ENCODE results near the gene LCP1.
"Not testable (repeated sequence)": the region's sequence is repeated elsewhere in the genome, so short reads cannot be mapped to it uniquely, and the experiment has no call there.

The LCP1 gene

DNA sequence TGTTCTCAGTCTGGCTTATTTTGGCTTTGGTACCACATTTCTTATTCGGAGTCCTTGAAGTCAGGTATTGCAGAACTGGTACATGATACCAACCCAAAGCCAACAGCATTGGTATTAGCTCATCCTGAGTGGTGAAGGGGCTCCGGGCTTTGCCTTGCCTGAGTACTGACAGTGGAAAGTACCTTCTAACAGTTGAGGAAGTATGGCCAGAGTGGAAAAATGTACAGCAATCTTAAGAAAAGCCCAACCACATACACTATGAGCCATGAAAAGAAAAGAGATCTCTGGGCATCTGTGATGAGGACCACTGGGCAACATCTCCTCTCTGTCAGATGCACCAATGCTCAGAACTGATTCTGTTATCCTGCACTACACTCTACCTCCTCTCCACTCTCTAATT lies 8.3 kb downstream of the LCP1 start:
- no peak for DNase-seq (ENCODE audit: low spot score in 2 of 2)
- no peaks in the 10 kb centered on the region for H3K9me3 Mint-ChIP-seq
- H3K4me1 Mint-ChIP-seq, result peaks cover 76% of the 10 kb centered on the region
- H3K36me3 Mint-ChIP-seq, result peaks cover 37% of the 10 kb centered on the region
- peak overlapping the region; percentile 76 for H3K4me3 Mint-ChIP-seq
- peak; percentile 45 for ATAC-seq (ENCODE audit: low read depth)
- H3K27me3 Mint-ChIP-seq, result no peaks in the 10 kb centered on the region
- peak overlapping the region; percentile 86 for H3K27ac Mint-ChIP-seq

- H3K27me3 Mint-ChIP-seq, result no peaks in the 10 kb centered on the region
- peak; percentile 25 for ATAC-seq (ENCODE audit: low read depth)
- peaks cover 33% of the 10 kb centered on the region for H3K36me3 Mint-ChIP-seq
- no peak for DNase-seq (ENCODE audit: low spot score in 2 of 2)
- H3K4me1 Mint-ChIP-seq, result peaks cover 78% of the 10 kb centered on the region
- H3K4me3 Mint-ChIP-seq, result peak overlapping the region; percentile 80
- H3K27ac Mint-ChIP-seq, result peak overlapping the region; percentile 86
- no peaks in the 10 kb centered on the region for H3K9me3 Mint-ChIP-seq
Observed at GRCh38 chr13:46172531-46172991, 9.4 kb downstream of the LCP1 start.

DNA sequence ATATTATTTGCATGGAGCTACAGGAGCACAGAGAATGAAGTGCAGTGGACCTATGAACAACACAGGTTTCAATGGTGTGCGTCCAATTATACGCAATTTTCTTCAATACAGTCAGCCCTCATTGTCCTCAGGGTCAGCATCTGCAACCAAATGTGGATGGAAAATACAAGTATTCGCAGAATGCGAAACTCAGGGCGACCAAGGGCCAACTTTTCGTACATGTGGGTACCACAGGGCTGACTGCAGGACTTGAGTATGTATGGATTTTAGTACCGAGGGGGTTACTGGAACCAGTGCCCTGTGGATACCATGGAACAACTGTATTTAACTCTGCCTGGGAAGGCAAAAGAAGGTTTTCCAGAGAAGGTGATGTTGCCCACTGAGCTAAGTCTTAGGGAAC lies 10.2 kb downstream of the LCP1 start:
- DNase-seq (ENCODE audit: low spot score in 2 of 2) (no peak), ATAC-seq (ENCODE audit: low read depth) (no peak)
- no peaks in the 10 kb centered on the region for H3K27me3 Mint-ChIP-seq
- H3K27ac Mint-ChIP-seq, result peak overlapping the region; percentile 86
- peaks cover 31% of the 10 kb centered on the region for H3K36me3 Mint-ChIP-seq
- H3K4me3 Mint-ChIP-seq, result peak overlapping the region; percentile 80
- no peaks in the 10 kb centered on the region for H3K9me3 Mint-ChIP-seq
- H3K4me1 Mint-ChIP-seq, result peaks cover 78% of the 10 kb centered on the region

- Mint-ChIP-seq H3K4me3 (peak overlapping the region; percentile 80), H3K27me3 (no peaks in the 10 kb centered on the region), H3K4me1 (peaks cover 79% of the 10 kb centered on the region), H3K27ac (peak overlapping the region; percentile 86), H3K36me3 (peaks cover 29% of the 10 kb centered on the region), H3K9me3 (no peaks in the 10 kb centered on the region)
- no peak for DNase-seq (ENCODE audit: low spot score in 2 of 2)
- no peak for ATAC-seq (ENCODE audit: low read depth)
Observed at GRCh38 chr13:46171217-46171616, 10.8 kb downstream of the LCP1 start.

DNA sequence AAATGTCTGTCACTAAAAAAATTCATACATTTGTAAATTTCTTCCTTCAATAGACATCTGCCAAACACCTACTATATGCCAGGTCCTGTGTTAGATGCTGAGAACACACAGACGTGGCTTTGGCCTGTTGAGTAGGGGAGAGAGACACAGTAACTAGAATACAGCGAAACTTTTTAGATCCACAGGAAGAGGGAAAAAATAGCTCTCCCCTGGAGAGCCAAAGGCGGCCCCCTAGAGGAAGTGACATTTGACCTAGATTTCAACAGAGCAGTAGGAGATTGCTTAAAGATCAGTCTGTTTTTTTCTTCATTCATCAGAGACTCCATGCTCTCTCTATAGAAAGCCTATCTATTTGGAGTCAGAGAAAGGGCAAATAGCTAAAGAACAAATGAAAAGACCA lies 11.3 kb downstream of the LCP1 start:
- peak overlapping the region; percentile 86 for H3K27ac Mint-ChIP-seq
- H3K27me3 Mint-ChIP-seq, result no peaks in the 10 kb centered on the region
- H3K36me3 Mint-ChIP-seq, result peaks cover 27% of the 10 kb centered on the region
- peaks cover 79% of the 10 kb centered on the region for H3K4me1 Mint-ChIP-seq
- H3K9me3 Mint-ChIP-seq, result no peaks in the 10 kb centered on the region
- ATAC-seq (ENCODE audit: low read depth), result no peak
- DNase-seq (ENCODE audit: low spot score in 2 of 2), result no peak
- H3K4me3 Mint-ChIP-seq, result peak overlapping the region; percentile 69

DNA sequence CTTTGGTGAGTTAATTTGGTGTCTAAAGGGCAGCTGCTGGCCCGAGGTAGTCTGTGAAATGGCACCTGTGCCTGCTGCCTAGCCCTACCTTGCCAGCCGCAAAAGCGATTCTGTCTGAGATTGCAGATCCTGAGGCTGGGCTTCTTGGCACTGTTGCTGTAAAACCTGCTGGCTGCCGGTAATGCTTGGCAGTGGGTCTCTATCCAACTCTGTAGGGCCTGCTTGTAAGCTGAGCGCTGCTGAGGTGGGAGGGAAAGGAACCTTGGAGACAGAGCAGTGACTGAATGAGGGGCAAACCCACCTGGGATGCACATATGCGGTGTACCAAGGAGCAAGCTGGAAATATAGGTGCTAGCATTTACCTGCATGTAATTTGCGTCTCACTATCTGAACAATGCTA lies 11.7 kb downstream of the LCP1 start:
- peak overlapping the region; percentile 69 for H3K4me3 Mint-ChIP-seq
- ATAC-seq (ENCODE audit: low read depth) (no peak), DNase-seq (ENCODE audit: low spot score in 2 of 2) (no peak)
- H3K27ac Mint-ChIP-seq, result peak overlapping the region; percentile 86
- H3K4me1 Mint-ChIP-seq, result peaks cover 79% of the 10 kb centered on the region
- no peaks in the 10 kb centered on the region for H3K9me3 Mint-ChIP-seq
- peaks cover 30% of the 10 kb centered on the region for H3K36me3 Mint-ChIP-seq
- H3K27me3 Mint-ChIP-seq, result no peaks in the 10 kb centered on the region

- no peaks in the 10 kb centered on the region for H3K27me3 Mint-ChIP-seq
- H3K4me1 Mint-ChIP-seq, result peaks cover 75% of the 10 kb centered on the region
- no peak for ATAC-seq (ENCODE audit: low read depth)
- no peaks in the 10 kb centered on the region for H3K9me3 Mint-ChIP-seq
- DNase-seq (ENCODE audit: low spot score in 2 of 2), result no peak
- H3K36me3 Mint-ChIP-seq, result peaks cover 31% of the 10 kb centered on the region
- H3K4me3 Mint-ChIP-seq, result peak overlapping the region; percentile 69
- H3K27ac Mint-ChIP-seq, result peak overlapping the region; percentile 86
Observed at GRCh38 chr13:46169758-46170157, 12.2 kb downstream of the LCP1 start.

- ATAC-seq (ENCODE audit: low read depth), result no peak
- Mint-ChIP-seq H3K27me3 (no peaks in the 10 kb centered on the region), H3K9me3 (no peaks in the 10 kb centered on the region), H3K27ac (peak overlapping the region; percentile 86), H3K36me3 (peaks cover 36% of the 10 kb centered on the region), H3K4me1 (peaks cover 80% of the 10 kb centered on the region), H3K4me3 (peak overlapping the region; percentile 69)
- DNase-seq (ENCODE audit: low spot score in 2 of 2), result no peak
Observed at GRCh38 chr13:46168783-46169182, 13.2 kb downstream of the LCP1 start.

DNA sequence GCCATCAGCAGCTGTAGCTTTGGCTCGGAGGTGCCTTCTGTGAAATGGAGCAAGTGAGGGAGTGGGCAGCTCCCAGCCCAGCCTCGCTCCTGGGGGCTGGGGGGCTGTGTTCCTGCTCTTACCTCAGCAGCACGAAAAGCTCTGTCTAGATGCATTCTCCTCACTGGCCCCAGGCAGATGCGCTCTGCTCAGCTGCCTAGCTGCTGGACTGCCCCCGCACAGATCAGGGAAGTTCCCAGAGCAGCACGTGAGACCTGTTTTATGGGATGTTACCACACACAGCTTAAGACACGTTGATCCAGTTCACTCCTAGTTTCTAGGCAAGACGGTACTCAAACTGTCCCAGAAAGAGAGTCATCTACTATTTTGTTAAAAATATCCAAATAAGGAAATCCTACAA lies 13.6 kb downstream of the LCP1 start:
- Mint-ChIP-seq H3K4me1 (peaks cover 75% of the 10 kb centered on the region), H3K4me3 (peak overlapping the region; percentile 69), H3K27ac (peak overlapping the region; percentile 86), H3K36me3 (peaks cover 32% of the 10 kb centered on the region), H3K9me3 (no peaks in the 10 kb centered on the region), H3K27me3 (no peaks in the 10 kb centered on the region)
- DNase-seq (ENCODE audit: low spot score in 2 of 2), result peak in 1 of 2 donors; percentile 18
- peak; percentile 68 for ATAC-seq (ENCODE audit: low read depth)

DNA sequence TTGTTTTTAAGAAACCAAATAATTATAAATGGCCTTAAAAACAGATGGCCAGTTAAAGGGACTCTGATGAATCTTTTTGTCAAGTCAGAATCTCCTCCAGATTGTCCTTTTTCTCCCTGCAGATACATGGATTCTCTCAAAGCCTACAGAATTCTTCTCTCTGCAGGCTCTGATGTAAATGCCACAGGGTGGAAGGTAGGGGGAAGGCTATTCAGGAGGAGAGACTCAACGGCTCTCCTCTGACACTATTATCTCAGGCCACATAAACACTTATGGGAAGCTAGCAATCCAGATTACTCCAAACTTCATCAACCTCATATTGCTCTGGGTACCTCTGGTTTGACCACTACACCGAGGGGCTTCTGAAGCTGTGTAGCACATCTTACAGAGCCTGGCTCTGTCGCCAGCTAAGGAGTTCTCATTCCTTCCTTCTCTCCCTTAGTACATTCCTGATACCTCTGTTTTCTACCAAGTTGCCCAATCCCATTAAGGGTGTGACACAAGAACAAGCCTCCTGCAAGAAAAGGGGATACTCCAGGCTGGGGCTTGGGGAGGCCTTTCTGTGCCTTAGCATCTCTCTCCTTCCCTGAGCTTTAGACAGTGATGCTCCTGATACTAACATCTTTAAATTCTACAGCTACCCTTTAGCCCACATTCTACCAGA lies 14.9 kb downstream of the LCP1 start:
- Mint-ChIP-seq H3K4me3 (peak overlapping the region; percentile 66), H3K27ac (peak overlapping the region; percentile 86), H3K9me3 (no peaks in the 10 kb centered on the region), H3K36me3 (peaks cover 23% of the 10 kb centered on the region), H3K4me1 (peaks cover 68% of the 10 kb centered on the region), H3K27me3 (no peaks in the 10 kb centered on the region)
- DNase-seq (ENCODE audit: low spot score in 2 of 2), result no peak
- ATAC-seq (ENCODE audit: low read depth), result no peak

DNA sequence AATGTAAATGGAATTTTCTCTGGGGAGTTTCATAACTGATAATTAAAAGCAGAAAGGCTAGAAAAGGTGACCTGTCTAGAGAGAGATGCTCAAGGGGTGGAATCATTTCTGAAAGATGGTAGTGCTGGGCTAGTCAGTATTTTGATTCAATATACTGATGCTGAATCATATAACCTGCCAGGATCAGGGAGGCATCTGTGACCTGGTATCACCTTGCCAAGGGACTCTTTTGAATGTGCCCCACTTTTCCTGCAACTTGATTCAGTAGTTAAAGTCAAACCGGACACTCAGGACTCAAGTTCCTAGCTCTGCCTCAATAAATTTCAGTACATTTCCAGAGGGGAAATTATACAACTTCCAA lies 15.8 kb downstream of the LCP1 start:
- Mint-ChIP-seq H3K4me1 (peaks cover 68% of the 10 kb centered on the region), H3K27me3 (no peaks in the 10 kb centered on the region), H3K9me3 (no peaks in the 10 kb centered on the region), H3K4me3 (peak overlapping the region; percentile 9), H3K36me3 (peaks cover 26% of the 10 kb centered on the region), H3K27ac (peak overlapping the region; percentile 84)
- ATAC-seq (ENCODE audit: low read depth), result no peak
- DNase-seq (ENCODE audit: low spot score in 2 of 2), result no peak

DNA sequence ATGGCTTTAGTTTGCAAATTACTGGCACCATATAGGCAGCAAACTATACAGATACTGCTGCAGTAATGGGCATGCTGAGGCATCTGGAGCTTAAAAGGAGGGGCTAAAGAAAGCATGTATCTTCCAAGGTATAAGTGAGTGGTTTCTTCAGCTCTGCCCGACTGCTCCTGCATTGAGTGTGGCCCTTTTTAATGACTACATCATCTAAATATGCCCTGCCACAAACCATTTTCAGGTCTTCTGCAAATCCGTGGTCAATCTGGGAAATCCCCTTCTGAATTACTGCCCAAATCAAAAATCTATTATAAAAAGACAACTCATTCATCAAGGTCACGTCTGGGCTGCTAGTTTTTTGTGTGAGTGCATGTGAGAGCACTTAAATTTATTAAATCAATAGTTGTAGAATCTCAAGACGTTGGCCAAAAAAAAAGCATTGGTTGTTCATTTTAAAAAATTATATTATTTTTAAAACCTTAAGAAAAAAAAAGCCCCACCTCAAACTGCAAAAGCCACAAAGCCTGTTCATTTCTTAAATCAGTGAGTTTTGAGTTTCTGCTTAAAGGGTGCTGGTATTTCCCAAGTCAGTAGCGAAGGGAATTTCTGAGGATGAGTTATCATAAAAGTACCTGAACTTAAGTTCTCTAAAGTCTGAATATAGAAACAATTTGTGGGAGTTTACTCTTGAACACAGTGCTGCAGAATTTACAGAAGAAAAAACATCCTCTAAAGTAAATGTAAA lies 16.3 kb downstream of the LCP1 start:
- H3K4me1 Mint-ChIP-seq, result peaks cover 68% of the 10 kb centered on the region
- peaks cover 25% of the 10 kb centered on the region for H3K36me3 Mint-ChIP-seq
- DNase-seq (ENCODE audit: low spot score in 2 of 2), result no peak
- H3K27me3 Mint-ChIP-seq, result no peaks in the 10 kb centered on the region
- ATAC-seq (ENCODE audit: low read depth), result peak; percentile 72
- peak overlapping the region; percentile 46 for H3K4me3 Mint-ChIP-seq
- no peaks in the 10 kb centered on the region for H3K9me3 Mint-ChIP-seq
- H3K27ac Mint-ChIP-seq, result peak overlapping the region; percentile 84

DNA sequence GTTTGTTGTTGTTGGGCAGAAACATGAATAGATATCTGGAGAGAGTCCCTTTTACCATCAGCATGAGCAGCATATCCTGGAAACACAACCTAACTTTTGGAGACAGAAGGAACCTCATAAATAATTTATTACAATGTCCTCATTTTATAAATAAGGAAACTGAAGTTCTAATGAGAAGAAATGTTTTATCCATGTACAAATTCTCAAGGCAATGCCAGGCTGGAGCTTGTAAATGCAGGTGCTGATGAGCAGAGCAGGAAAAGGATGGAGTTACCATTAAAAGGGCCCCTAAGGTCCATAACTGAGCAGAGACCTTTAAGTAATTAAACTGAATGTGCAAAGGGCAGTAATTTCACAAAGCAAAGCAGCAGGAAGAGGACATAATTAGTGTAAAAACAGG lies 17.3 kb downstream of the LCP1 start:
- Mint-ChIP-seq H3K9me3 (no peaks in the 10 kb centered on the region), H3K36me3 (peaks cover 19% of the 10 kb centered on the region), H3K4me1 (peaks cover 67% of the 10 kb centered on the region), H3K27me3 (no peaks in the 10 kb centered on the region), H3K27ac (peak overlapping the region; percentile 91), H3K4me3 (peak overlapping the region; percentile 50)
- DNase-seq (ENCODE audit: low spot score in 2 of 2), result no peak
- ATAC-seq (ENCODE audit: low read depth), result no peak

GRCh38 chr13:46162741-46163140 lies 19.2 kb downstream of the LCP1 start:
- H3K27me3 Mint-ChIP-seq; DNase-seq (ENCODE audit: low spot score in 2 of 2); ATAC-seq (ENCODE audit: low read depth); H3K9me3 Mint-ChIP-seq: not testable (repeated sequence)
- Mint-ChIP-seq H3K4me3 (peak overlapping the region; percentile 51), H3K27ac (peak overlapping the region; percentile 82), H3K36me3 (peaks cover 25% of the 10 kb centered on the region), H3K4me1 (peaks cover 58% of the 10 kb centered on the region)

Data from memory B cell (primary cell).